IPS-18c (cell line): Measurements from ENCODE around the gene TMEM88.
A peak's percentile ranks its signal among the peaks of the same experiment; 100 is the strongest.

ENCODE experiments used
- H3K4me3 ChIP-seq: 2 replicates; pipeline ENCODE4 v1.7.0; 2013; ENCODE audit warnings: low read depth, mild to moderate bottlenecking, low read length, moderate library complexity; ENCODE audit not compliant: insufficient read depth
- H3K9me3 ChIP-seq: one replicate; pipeline ENCODE4 v1.6.1; 2013; ENCODE audit warnings: mild to moderate bottlenecking, low read length, moderate library complexity; ENCODE audit not compliant: control insufficient read depth, insufficient read depth

The TMEM88 gene

GRCh38 chr17:7839876-7840261, 15.0 kb upstream of the TMEM88 start:
- Histone ChIP-seq H3K9me3 (no peaks in the 10 kb centered on the region), H3K4me3 (no peak overlapping the region)

GRCh38 chr17:7840441-7840840, 14.4 kb upstream of the TMEM88 start:
- Histone ChIP-seq H3K4me3 (no peak overlapping the region), H3K9me3 (no peaks in the 10 kb centered on the region)

GRCh38 chr17:7840875-7841274, 14.0 kb upstream of the TMEM88 start:
- no peak overlapping the region for H3K4me3 ChIP-seq
- H3K9me3 ChIP-seq, result no peaks in the 10 kb centered on the region

- no peaks in the 10 kb centered on the region for H3K9me3 ChIP-seq
- H3K4me3 ChIP-seq, result peak overlapping the region; percentile 75
Observed at GRCh38 chr17:7841396-7841914, 13.4 kb upstream of the TMEM88 start.

- Histone ChIP-seq H3K9me3 (no peaks in the 10 kb centered on the region), H3K4me3 (peak overlapping the region; percentile 75)
Observed at GRCh38 chr17:7841915-7842379, 12.9 kb upstream of the TMEM88 start.

GRCh38 chr17:7842380-7843256, 12.2 kb upstream of the TMEM88 start:
- no peaks in the 10 kb centered on the region for H3K9me3 ChIP-seq
- H3K4me3 ChIP-seq, result peak overlapping the region; percentile 75

GRCh38 chr17:7843257-7843535, 11.7 kb upstream of the TMEM88 start:
- Histone ChIP-seq H3K9me3 (no peaks in the 10 kb centered on the region), H3K4me3 (peak overlapping the region; percentile 75)

GRCh38 chr17:7843536-7844291, 11.2 kb upstream of the TMEM88 start:
- Histone ChIP-seq H3K4me3 (peak overlapping the region; percentile 75), H3K9me3 (no peaks in the 10 kb centered on the region)

GRCh38 chr17:7844292-7845154, 10.3 kb upstream of the TMEM88 start:
- Histone ChIP-seq H3K9me3 (no peaks in the 10 kb centered on the region), H3K4me3 (peak overlapping the region; percentile 75)

- H3K4me3 ChIP-seq, result peak overlapping the region; percentile 59
Observed at GRCh38 chr17:7845359-7846062, 9.4 kb upstream of the TMEM88 start.

GRCh38 chr17:7846063-7846735, 8.7 kb upstream of the TMEM88 start:
- Histone ChIP-seq H3K4me3 (no peak overlapping the region), H3K9me3 (no peaks in the 10 kb centered on the region)

More at GRCh38 chr17:7845359-7846062, 9.4 kb upstream of the TMEM88 start:
- no peaks in the 10 kb centered on the region for H3K9me3 ChIP-seq

- H3K4me3 ChIP-seq, result no peak overlapping the region
- H3K9me3 ChIP-seq, result no peaks in the 10 kb centered on the region
Observed at GRCh38 chr17:7846765-7847661, 7.9 kb upstream of the TMEM88 start.

GRCh38 chr17:7848131-7848579, 6.7 kb upstream of the TMEM88 start:
- H3K4me3 ChIP-seq, result no peak overlapping the region
- peaks cover 3% of the 10 kb centered on the region for H3K9me3 ChIP-seq

- Histone ChIP-seq H3K4me3 (no peak overlapping the region), H3K9me3 (peaks cover 3% of the 10 kb centered on the region)
Observed at GRCh38 chr17:7848739-7849129, 6.1 kb upstream of the TMEM88 start.

GRCh38 chr17:7849130-7849750, 5.6 kb upstream of the TMEM88 start:
- peaks cover 3% of the 10 kb centered on the region for H3K9me3 ChIP-seq
- H3K4me3 ChIP-seq, result no peak overlapping the region
